Endothelial cell of umbilical vein (primary cell): ENCODE data around the gene PRKCG. TPM values are rescaled to one million over a fixed set of nuclear protein-coding genes. Genes with fewer than 3 reads are reported as not detected.
A peak's percentile ranks its signal among the peaks of the same experiment; 100 is the strongest.

Experiments
- BruUV-seq: library from RNA; stranded (reverse); fragments of 400-500 nt; replicated peaks from 2 replicates; lab custom pipeline; 2021; lab: Mats Ljungman, UMichigan
- CTCF ChIA-PET: fragments of 300-600, 350-600 bp; sonication (Branson Sonifier 250); formaldehyde crosslinking; loops from one replicate; lab custom pipeline; 2021; ENCODE audit warnings: antibody characterized with exemption, inconsistent platforms; lab: Charles Lee
- POLR2A ChIA-PET: fragments of 300-600, 350-600 bp; sonication (Branson Sonifier 250); formaldehyde crosslinking; loops from one replicate; lab custom pipeline; 2021; ENCODE audit warnings: antibody characterized with exemption, inconsistent platforms; lab: Charles Lee
- DNase-seq: peaks from one replicate; pipeline ENCODE4 v3.0.0-alpha.2; 2011; ENCODE audit warnings: low read depth, low spot score
- FAIRE-seq: peaks from 2 replicates; lab custom pipeline; 2011; peaks lifted over from hg19 to GRCh38; lab: Jason Lieb, UNC
- H2AFZ ChIP-seq: 2 replicates; pipeline ENCODE4 v1.6.0; 2012; ENCODE audit warnings: low read depth, low read length, control low read depth, inconsistent platforms
- H3K27ac ChIP-seq: 2 replicates; pipeline ENCODE4 v1.5.1; 2011; ENCODE audit warnings: low read depth, mild to moderate bottlenecking, control low read depth, low read length, moderate library complexity; ENCODE audit not compliant: insufficient read depth
- H3K27me3 ChIP-seq, 2 experiments: 2 replicates each; pipeline versions ENCODE4 v1.6.0 to v1.6.1; 2011; ENCODE audit warnings: low read length in 2 of 2, mixed read lengths in 1 of 2; ENCODE audit not compliant: control insufficient read depth in 2 of 2, insufficient read depth in 2 of 2
- H3K36me3 ChIP-seq, 2 experiments: 2 replicates in 1 of 2; 3 replicates in 1 of 2; pipeline ENCODE4 v1.5.1; 2011; ENCODE audit warnings: low read length in 2 of 2, mild to moderate bottlenecking in 1 of 2, moderate library complexity in 1 of 2; ENCODE audit not compliant: control insufficient read depth in 2 of 2, insufficient read depth in 2 of 2; ENCODE audit errors: extremely low read depth in 1 of 2
- H3K4me1 ChIP-seq: 3 replicates; pipeline ENCODE4 v1.5.1; 2011; ENCODE audit warnings: mild to moderate bottlenecking, low read length; ENCODE audit not compliant: control insufficient read depth, insufficient read depth; ENCODE audit errors: extremely low read depth
- H3K4me2 ChIP-seq: 2 replicates; pipeline ENCODE4 v1.6.1; 2011; ENCODE audit warnings: low read length, control low read depth, mixed read lengths; ENCODE audit not compliant: insufficient read depth
- H3K4me3 ChIP-seq, 3 experiments: fragments of 200-600 bp in 1 of 3; sonication (generic), shearing (Covaris generic) in 1 of 3; replicated peaks in 1 of 3; 2 replicates each; pipeline ENCODE4 v1.5.1; 2011 to 2016; ENCODE audit warnings: control low read depth in 3 of 3, low read length in 3 of 3, mild to moderate bottlenecking in 2 of 3, inconsistent platforms in 1 of 3, low read depth in 1 of 3, moderate library complexity in 1 of 3; ENCODE audit not compliant: insufficient read depth in 1 of 3
- H3K79me2 ChIP-seq: 2 replicates; pipeline ENCODE4 v1.6.0; 2012; ENCODE audit warnings: low read length, inconsistent platforms; ENCODE audit not compliant: control insufficient read depth, insufficient read depth
- H3K9ac ChIP-seq: replicated peaks from 2 replicates; pipeline ENCODE3; 2011; ENCODE audit warnings: low read length, control low read depth; ENCODE audit not compliant: insufficient read depth; ENCODE audit errors: extremely low read depth
- H3K9me1 ChIP-seq: replicated peaks from 3 replicates; pipeline ENCODE4 v1.6.0; 2011; ENCODE audit warnings: mild to moderate bottlenecking, low read length; ENCODE audit not compliant: control insufficient read depth, insufficient read depth; ENCODE audit errors: extremely low read depth
- H3K9me3 ChIP-seq: replicated peaks from 2 replicates; pipeline ENCODE4 v1.5.1; 2012; ENCODE audit warnings: low read length, inconsistent platforms; ENCODE audit not compliant: control insufficient read depth, insufficient read depth
- H4K20me1 ChIP-seq: replicated peaks from 2 replicates; pipeline ENCODE3; 2011; ENCODE audit warnings: mild to moderate bottlenecking, low read length; ENCODE audit not compliant: control insufficient read depth, insufficient read depth; ENCODE audit errors: extremely low read depth
- EZH2 ChIP-seq: IDR thresholded peaks from 2 replicates; pipeline ENCODE4 v1.6.1; 2012; ENCODE audit warnings: borderline replicate concordance, low read depth, mild to moderate bottlenecking, moderate library complexity, low read length, inconsistent platforms; ENCODE audit not compliant: severe bottlenecking
- FOS ChIP-seq: IDR thresholded peaks from 2 replicates; pipeline ENCODE4 v1.6.1; 2011; ENCODE audit warnings: mild to moderate bottlenecking, low read length, moderate library complexity, borderline replicate concordance; ENCODE audit not compliant: insufficient read depth
- GATA2 ChIP-seq: IDR thresholded peaks from 2 replicates; pipeline ENCODE4 v1.7.0; 2011; ENCODE audit warnings: low read depth, mild to moderate bottlenecking, moderate library complexity, mixed read lengths, low read length; ENCODE audit not compliant: insufficient read length, insufficient read depth
- JUN ChIP-seq: IDR thresholded peaks from 2 replicates; pipeline ENCODE4 v1.6.1; 2011; ENCODE audit warnings: borderline replicate concordance, low read depth; ENCODE audit not compliant: insufficient read length, insufficient read depth
- MAX ChIP-seq: IDR thresholded peaks from 2 replicates; pipeline ENCODE4 v1.6.1; 2011; ENCODE audit not compliant: insufficient read depth, insufficient read length
- MYC ChIP-seq: IDR thresholded peaks from one replicate; pipeline ENCODE4 v1.6.1; 2011; ENCODE audit warnings: mild to moderate bottlenecking, low read depth, low read length
- POLR2A ChIP-seq: IDR thresholded peaks from 2 replicates; pipeline ENCODE4 v1.6.1; 2012; ENCODE audit warnings: low read depth, mild to moderate bottlenecking, control low read depth, low read length
- POLR2AphosphoS5 ChIP-seq: IDR thresholded peaks from 2 replicates; pipeline ENCODE4 v1.6.1; 2012; ENCODE audit warnings: low read depth, mild to moderate bottlenecking, control low read depth, low read length, moderate library complexity; ENCODE audit not compliant: insufficient read depth
- dilution Hi-C: fragments of 300-500 bp; cut with MboI; formaldehyde crosslinking; loops from one replicate; pipeline ENCODE4 v1.15.0; 2019; ENCODE audit warnings: low sequenced_read_pairs; ENCODE audit not compliant: extremely low pct_ligation_motif_present
- intact Hi-C: fragments of 100-400 bp; cut with micrococcal nuclease; formaldehyde crosslinking; loops from one replicate; pipeline ENCODE4 v1.10.0; 2022
- polyA plus RNA-seq, 4 experiments: library from polyadenylated mRNA; depleted of rRNA in 3 of 4; stranded (reverse) in 3 of 4; unstranded in 1 of 4; fragments of >200 nt; gene quantifications; 2 replicates each; pipeline versions ENCODE4 v1.2.1 to v1.2.3, GENCODE V29; 2011 to 2012; ENCODE audit warnings: missing spikeins in 1 of 4
- total RNA-seq: library from RNA; stranded (reverse); gene quantifications from 2 replicates; pipeline ENCODE4 v1.2.3, GENCODE V29; 2021
- TF ChIP-seq, protein P1 (sequence below), 2 donors: IDR thresholded peaks; 1 replicate in 1 of 2; 2 replicates in 1 of 2; pipeline ENCODE4 v1.5.1; 2011; ENCODE audit warnings: low read length in 2 of 2, mild to moderate bottlenecking in 2 of 2, moderate library complexity in 2 of 2, control low read depth in 1 of 2, inconsistent platforms in 1 of 2, low read depth in 1 of 2; ENCODE audit not compliant: insufficient read depth in 1 of 2; ENCODE audit errors: extremely low read depth in 1 of 2

PRKCG gene
- total and polyA plus RNA-seq, 2 donors (not counting 3 experiments of a cell fraction or from before 2014, with no cell fraction given): 0.07 TPM; not detected in 1

- Histone ChIP-seq H3K36me3 (no peaks in the 10 kb centered on the region), H3K27me3 (no peaks in the 10 kb centered on the region), H3K4me3 (no peak overlapping the region), H4K20me1 (no peaks in the 10 kb centered on the region), H3K27ac (no peak overlapping the region), H2AFZ (no peak overlapping the region), H3K9me1 (no peaks in the 10 kb centered on the region), H3K9ac (no peak overlapping the region), H3K4me2 (no peak overlapping the region), H3K79me2 (no peaks in the 10 kb centered on the region), H3K4me1 (no peaks in the 10 kb centered on the region), H3K9me3 (no peaks in the 10 kb centered on the region)
- TF ChIP-seq MAX (no peak), EZH2 (no peak), POLR2A (no peak), FOS (no peak), MYC (no peak), JUN (no peak), GATA2 (no peak), POLR2AphosphoS5 (no peak)
- TF ChIP-seq, protein P1, sequence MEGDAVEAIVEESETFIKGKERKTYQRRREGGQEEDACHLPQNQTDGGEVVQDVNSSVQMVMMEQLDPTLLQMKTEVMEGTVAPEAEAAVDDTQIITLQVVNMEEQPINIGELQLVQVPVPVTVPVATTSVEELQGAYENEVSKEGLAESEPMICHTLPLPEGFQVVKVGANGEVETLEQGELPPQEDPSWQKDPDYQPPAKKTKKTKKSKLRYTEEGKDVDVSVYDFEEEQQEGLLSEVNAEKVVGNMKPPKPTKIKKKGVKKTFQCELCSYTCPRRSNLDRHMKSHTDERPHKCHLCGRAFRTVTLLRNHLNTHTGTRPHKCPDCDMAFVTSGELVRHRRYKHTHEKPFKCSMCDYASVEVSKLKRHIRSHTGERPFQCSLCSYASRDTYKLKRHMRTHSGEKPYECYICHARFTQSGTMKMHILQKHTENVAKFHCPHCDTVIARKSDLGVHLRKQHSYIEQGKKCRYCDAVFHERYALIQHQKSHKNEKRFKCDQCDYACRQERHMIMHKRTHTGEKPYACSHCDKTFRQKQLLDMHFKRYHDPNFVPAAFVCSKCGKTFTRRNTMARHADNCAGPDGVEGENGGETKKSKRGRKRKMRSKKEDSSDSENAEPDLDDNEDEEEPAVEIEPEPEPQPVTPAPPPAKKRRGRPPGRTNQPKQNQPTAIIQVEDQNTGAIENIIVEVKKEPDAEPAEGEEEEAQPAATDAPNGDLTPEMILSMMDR (IDR thresholded peaks at IDR 0.05; ENCODE audit: extremely low read depth in 1 of 2, insufficient read depth in 1 of 2, low read depth in 1 of 2, low read length in 2 of 2): no peak
- CTCF ChIA-PET: interaction anchor here (0.6 to 1.6 kb wide), 5 partner anchors 10 to 102 kb away, joined by 3 to 6 read pairs (median 4); no protein-coding TSS in a partner anchor
- BruUV-seq: no TSS peak
- POLR2A ChIA-PET: interaction anchor here (0.6 kb wide), 1 partner anchor 51 kb away, joined by 4 read pairs; no protein-coding TSS in a partner anchor
- intact Hi-C loops: loop anchor here (1.0 kb wide), 1 partner anchor 24 kb away; no protein-coding TSS in a partner anchor
- FAIRE-seq (peak; percentile 77), DNase-seq (peak; percentile 51)
- dilution Hi-C loops: no loop called here
Observed at GRCh38 chr19:53927739-53928138, 45.7 kb downstream of the PRKCG start.
